KMS-11 (cell line): Measurements from ENCODE around the gene EXOC8.

Experiments
- H2AFZ ChIP-seq: fragments of 200-600 bp; sonication (generic); 2 replicates; pipeline ENCODE4 v1.6.1; 2016; ENCODE audit warnings: antibody characterized with exemption, mixed run types, low read depth
- H3K27ac ChIP-seq: fragments of 200-600 bp; sonication (generic); 2 replicates; pipeline ENCODE4 v1.6.1; 2016; ENCODE audit warnings: mild to moderate bottlenecking, mixed run types
- H3K27me3 ChIP-seq: fragments of 200-600 bp; sonication (generic); 2 replicates; pipeline ENCODE4 v1.6.1; 2017; ENCODE audit warnings: mild to moderate bottlenecking, low read depth, mixed run types, moderate library complexity; ENCODE audit not compliant: insufficient read depth
- H3K36me3 ChIP-seq: fragments of 200-600 bp; sonication (generic); 2 replicates; pipeline ENCODE4 v1.6.1; 2017; ENCODE audit warnings: mild to moderate bottlenecking, mixed run types; ENCODE audit not compliant: insufficient read depth
- H3K4me1 ChIP-seq: fragments of 200-600 bp; sonication (generic); 2 replicates; pipeline ENCODE4 v1.6.1; 2016; ENCODE audit warnings: mild to moderate bottlenecking, low read depth, mixed run types; ENCODE audit not compliant: poor library complexity, severe bottlenecking
- H3K4me2 ChIP-seq: fragments of 200-600 bp; sonication (generic); 2 replicates; pipeline ENCODE4 v1.7.0; 2016; ENCODE audit warnings: mild to moderate bottlenecking, mixed run types
- H3K4me3 ChIP-seq: fragments of 200-600 bp; sonication (generic); IDR thresholded peaks from 2 replicates; pipeline ENCODE4 v1.6.1; 2017; ENCODE audit warnings: low read depth, low read length, mixed read lengths; ENCODE audit not compliant: insufficient read depth
- H3K79me2 ChIP-seq: fragments of 200-600 bp; sonication (generic); 2 replicates; pipeline ENCODE4 v1.6.1; 2016; ENCODE audit warnings: low read depth, mixed run types; ENCODE audit not compliant: insufficient read depth
- H3K9ac ChIP-seq: fragments of 200-600 bp; sonication (generic); 2 replicates; pipeline ENCODE4 v1.6.1; 2016; ENCODE audit warnings: mild to moderate bottlenecking, mixed run types
- H4K20me1 ChIP-seq: fragments of 200-600 bp; sonication (generic); 2 replicates; pipeline ENCODE4 v1.6.1; 2016; ENCODE audit warnings: mild to moderate bottlenecking, mixed run types; ENCODE audit not compliant: insufficient read depth
- CTCF ChIP-seq: fragments of 200-600 bp; sonication (generic); conservative IDR thresholded peaks from 2 replicates; pipeline ENCODE4 v1.6.1; 2017; ENCODE audit warnings: low read depth, mild to moderate bottlenecking, antibody characterized with exemption, low read length, moderate library complexity, mixed read lengths

Gene EXOC8

DNA sequence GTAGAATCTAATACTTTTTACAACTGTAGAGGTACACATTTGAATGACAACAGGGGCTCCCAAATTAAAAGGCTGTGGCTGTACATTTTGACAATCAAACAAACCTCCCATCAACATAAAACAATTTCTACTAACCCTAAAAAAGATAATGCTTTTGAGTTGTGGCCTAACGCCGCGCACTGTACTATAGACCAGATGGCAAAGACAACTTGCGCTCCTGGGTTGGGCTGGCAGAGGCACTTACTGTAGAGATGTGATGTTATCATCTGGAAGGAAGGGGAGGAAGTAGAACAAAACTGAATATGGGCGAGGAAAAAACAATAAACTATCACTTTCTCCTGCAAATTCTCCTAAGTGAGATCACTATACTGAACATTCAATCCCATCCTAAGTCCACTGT is 26.5 kb upstream of the EXOC8 start:
- TF ChIP-seq CTCF = no peak
- H3K9ac ChIP-seq = no peak overlapping the region
- no peak overlapping the region for H2AFZ ChIP-seq
- H3K4me1 ChIP-seq = no peaks in the 10 kb centered on the region
- H3K27me3 ChIP-seq = no peaks in the 10 kb centered on the region
- no peak overlapping the region for H3K4me2 ChIP-seq
- H3K36me3 ChIP-seq = no peaks in the 10 kb centered on the region
- H3K79me2 ChIP-seq = no peaks in the 10 kb centered on the region
- no peak overlapping the region for H3K4me3 ChIP-seq
- H3K27ac ChIP-seq = no peak overlapping the region
- H4K20me1 ChIP-seq = no peaks in the 10 kb centered on the region

- TF ChIP-seq CTCF = no peak
Measured at GRCh38 chr1:231363624-231364023, 26.0 kb upstream of the EXOC8 start.

DNA sequence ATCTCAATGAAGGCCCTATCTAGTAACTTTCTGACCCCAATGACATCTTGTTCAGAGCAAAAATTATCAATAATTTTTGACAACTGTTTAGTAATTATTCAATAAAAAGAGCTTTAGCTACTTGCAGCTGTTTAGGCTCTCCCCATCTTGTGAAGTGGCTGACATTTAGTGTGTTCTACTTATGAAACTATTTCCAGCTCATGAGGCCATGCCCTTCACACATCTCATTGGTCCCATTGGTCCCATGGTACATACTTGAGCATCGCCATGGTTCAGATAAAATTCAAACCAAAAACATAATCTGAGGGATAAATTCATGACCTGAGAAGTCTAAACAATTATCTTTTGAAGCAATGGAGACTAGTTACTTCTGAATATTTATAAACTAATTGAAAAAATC is 24.7 kb upstream of the EXOC8 start:
- Histone ChIP-seq H4K20me1 (no peaks in the 10 kb centered on the region; the same call in 1 of the 2 replicates), H3K4me2 (no peak overlapping the region), H3K79me2 (no peaks in the 10 kb centered on the region), H3K9ac (no peak overlapping the region), H2AFZ (no peak overlapping the region), H3K4me1 (no peaks in the 10 kb centered on the region), H3K4me3 (no peak overlapping the region), H3K36me3 (no peaks in the 10 kb centered on the region), H3K27ac (no peak overlapping the region), H3K27me3 (no peaks in the 10 kb centered on the region)
- no peak for TF ChIP-seq CTCF

More at GRCh38 chr1:231363624-231364023, 26.0 kb upstream of the EXOC8 start:
- Histone ChIP-seq H3K27me3 (no peaks in the 10 kb centered on the region), H3K79me2 (no peaks in the 10 kb centered on the region), H3K36me3 (no peaks in the 10 kb centered on the region), H3K4me3 (no peak overlapping the region), H4K20me1 (no peaks in the 10 kb centered on the region; the same call in 1 of the 2 replicates), H3K27ac (no peak overlapping the region), H3K9ac (no peak overlapping the region), H3K4me2 (no peak overlapping the region), H3K4me1 (no peaks in the 10 kb centered on the region), H2AFZ (no peak overlapping the region)

GRCh38 chr1:231359113-231359512 is 21.5 kb upstream of the EXOC8 start:
- Histone ChIP-seq H3K4me2 (no peak overlapping the region), H3K36me3 (no peaks in the 10 kb centered on the region)

More at GRCh38 chr1:231359113-231359512, 21.5 kb upstream of the EXOC8 start:
- TF ChIP-seq CTCF = no peak
- Histone ChIP-seq H2AFZ (no peak overlapping the region), H4K20me1 (no peaks in the 10 kb centered on the region; the same call in 1 of the 2 replicates), H3K4me1 (no peaks in the 10 kb centered on the region), H3K27me3 (no peaks in the 10 kb centered on the region), H3K79me2 (no peaks in the 10 kb centered on the region), H3K27ac (no peak overlapping the region), H3K9ac (no peak overlapping the region), H3K4me3 (no peak overlapping the region)
